ENCODE results near the gene TMEM59L.

- TF ChIP-seq REST (IDR thresholded peaks at IDR 0.05; ENCODE audit: insufficient read depth in 1 of 2, low read depth in 2 of 2, low read length in 1 of 2) = no peak
- TF ChIP-seq, protein P1, sequence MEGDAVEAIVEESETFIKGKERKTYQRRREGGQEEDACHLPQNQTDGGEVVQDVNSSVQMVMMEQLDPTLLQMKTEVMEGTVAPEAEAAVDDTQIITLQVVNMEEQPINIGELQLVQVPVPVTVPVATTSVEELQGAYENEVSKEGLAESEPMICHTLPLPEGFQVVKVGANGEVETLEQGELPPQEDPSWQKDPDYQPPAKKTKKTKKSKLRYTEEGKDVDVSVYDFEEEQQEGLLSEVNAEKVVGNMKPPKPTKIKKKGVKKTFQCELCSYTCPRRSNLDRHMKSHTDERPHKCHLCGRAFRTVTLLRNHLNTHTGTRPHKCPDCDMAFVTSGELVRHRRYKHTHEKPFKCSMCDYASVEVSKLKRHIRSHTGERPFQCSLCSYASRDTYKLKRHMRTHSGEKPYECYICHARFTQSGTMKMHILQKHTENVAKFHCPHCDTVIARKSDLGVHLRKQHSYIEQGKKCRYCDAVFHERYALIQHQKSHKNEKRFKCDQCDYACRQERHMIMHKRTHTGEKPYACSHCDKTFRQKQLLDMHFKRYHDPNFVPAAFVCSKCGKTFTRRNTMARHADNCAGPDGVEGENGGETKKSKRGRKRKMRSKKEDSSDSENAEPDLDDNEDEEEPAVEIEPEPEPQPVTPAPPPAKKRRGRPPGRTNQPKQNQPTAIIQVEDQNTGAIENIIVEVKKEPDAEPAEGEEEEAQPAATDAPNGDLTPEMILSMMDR (IDR thresholded peaks at IDR 0.05) = no peak
These were observed 32.4 kb downstream of the TMEM59L start for GRCh38 chr19:18645035-18645511.

All from Panc1 (cell line).